Fibroblast of upper back skin (primary cell): ENCODE data around the gene SRD5A1.
"Not testable (repeated sequence)": the region's sequence is repeated elsewhere in the genome, so short reads cannot be mapped to it uniquely, and the experiment has no call there.

ENCODE experiments used
- DNase-seq: peaks from one replicate; pipeline ENCODE4 v3.0.0-alpha.2; 2013

SRD5A1 gene

DNA sequence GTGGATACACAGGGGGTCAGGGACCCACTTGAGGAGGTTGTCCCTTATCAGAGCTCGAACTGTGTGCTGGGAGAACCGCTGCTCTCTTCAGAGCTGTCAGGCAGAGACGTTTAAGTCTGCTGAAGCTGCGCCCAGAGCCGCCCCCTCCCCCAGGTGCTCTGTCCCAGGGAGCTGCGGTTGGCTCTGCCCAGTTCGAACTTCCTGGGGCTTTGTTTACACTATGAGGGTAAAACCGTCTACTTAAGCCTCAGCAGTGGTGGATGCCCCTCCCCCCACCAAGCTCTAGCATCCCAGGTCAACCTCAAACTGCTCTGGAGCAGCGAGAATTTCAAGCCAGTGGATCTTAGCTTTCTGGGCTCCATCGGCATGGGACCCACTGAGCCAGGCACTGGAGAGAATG, 15.9 kb downstream of the SRD5A1 start:
- DNase-seq, result no peak

DNA sequence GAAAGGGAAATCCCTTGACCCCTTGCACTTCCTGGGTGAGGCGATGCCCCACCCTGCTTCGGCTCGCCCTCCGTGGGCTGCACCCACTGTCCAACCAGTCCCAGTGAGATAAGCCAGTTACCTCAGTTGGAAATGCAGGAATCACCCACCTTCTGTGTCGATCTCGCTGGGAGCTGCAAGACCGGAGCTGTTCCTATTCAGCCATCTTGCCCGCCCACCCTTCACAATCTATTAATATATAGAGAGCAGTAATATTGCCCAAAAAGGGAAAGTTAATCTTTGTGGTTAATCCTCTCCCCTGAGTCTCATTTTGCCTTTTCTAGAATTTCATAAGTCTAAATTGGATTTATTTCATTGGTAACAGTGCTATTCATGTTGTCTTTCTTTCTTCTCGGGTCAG, 16.4 kb downstream of the SRD5A1 start:
- no peak for DNase-seq

DNA sequence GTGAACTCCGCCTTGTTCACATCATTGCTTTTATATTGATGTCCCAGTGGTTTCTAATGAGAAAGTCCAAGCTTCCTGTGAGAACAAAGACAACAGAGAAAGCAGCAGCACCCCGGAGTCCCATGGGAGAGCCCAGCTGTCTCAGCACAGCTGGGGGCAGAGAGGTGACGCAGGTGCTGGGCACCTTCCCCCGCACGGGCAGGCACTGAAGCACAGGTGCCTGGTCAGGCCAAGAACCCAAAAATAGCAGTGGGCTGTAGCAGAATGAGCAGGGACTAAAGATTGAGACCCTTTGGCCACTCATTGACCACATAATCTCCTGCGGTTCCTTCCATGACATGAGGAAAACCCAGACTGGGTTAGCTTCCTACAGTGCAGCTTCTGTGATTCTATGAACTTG, 18.8 kb downstream of the SRD5A1 start:
- no peak for DNase-seq

DNA sequence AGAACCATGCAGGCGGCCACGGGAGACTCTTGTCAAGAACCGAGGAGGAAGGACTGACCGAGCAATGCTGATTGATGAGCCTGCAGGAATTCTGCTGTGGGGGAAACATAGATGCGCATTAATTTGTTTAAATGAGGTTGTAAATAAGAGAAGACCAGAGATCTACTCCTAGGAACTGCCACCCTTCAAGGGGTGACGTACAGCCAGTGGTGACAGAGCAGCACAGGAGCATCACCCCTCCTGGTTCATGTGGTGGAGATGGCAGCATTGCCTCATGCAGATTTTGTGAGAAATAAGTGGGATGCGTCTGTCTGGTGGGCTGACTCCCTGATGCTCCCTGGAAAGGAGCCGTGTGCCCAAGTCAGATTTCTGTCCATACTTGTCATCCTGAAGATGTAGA, 22.2 kb downstream of the SRD5A1 start:
- DNase-seq, result no peak

DNA sequence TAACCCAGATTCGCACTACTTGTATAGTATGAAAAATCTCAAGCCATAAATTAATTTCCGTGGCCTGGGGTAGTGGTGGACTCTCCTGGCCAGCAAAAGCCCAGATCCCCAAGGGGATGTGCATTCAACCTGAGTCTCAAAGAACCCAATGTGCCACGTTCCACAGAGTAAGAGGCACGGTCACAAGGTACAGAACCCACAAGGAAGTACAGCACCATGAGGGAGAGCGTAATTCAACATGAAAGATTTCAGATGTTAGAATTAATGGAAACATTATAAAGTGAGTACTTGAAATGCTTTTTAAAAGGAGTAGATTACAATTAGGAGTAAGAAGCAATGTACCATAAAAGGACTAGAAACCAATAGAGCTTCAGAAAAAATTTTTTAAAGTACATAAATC, 23.4 kb downstream of the SRD5A1 start:
- DNase-seq, result no peak

DNA sequence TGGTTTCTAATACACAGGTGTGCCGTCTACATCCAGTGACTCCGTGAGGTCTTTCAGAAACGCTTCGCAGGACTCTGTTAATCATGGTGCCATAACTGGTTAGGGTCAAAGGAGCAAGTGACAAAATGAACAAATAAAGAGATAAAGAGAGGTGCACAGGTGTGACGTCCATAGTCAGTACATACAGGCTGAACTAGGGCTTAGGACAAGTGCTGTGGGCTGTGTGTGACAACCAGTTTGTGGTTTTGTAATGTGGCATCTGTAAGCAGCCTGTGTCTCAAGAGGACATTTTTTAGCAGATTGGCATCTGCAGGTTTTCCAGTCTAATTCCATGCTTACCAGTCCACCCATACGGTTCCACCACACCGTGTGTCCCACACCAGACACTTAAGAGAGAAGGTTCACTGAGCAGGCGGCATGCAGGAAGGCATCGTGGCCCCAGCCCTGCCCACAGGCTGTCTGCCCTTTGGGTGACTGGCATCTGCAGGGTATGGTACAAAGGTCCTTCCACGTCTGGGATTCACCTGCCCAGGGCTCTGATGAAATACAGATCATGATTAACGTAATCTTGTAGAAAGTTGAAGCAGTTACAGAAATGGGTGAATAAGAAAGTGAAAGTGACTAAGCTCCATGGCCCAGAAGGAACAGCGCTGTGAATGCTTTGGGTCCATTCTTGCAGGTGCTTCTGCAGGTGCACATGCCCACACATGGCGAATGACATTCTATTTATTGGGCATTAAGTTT, 26.9 kb downstream of the SRD5A1 start:
- DNase-seq, result no peak

DNA sequence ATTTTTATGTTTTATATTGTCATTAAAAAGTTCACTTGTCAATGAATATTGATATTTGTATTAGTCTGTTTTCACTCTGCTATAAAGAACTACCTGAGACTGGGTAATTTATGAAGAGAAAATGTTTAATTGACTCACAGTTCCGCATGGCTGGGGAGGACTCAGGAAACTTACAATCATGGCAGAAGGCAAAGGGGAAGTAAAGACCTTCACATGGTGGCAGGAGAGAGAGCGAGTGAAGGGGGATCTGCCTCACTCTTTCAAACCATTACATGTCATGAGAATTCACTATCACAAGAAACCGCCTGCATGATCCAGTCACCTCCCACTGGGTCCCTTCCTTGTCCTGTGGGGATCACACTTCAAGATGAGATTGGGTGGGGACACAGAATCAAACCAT, 27.4 kb downstream of the SRD5A1 start:
- DNase-seq, result no peak

DNA sequence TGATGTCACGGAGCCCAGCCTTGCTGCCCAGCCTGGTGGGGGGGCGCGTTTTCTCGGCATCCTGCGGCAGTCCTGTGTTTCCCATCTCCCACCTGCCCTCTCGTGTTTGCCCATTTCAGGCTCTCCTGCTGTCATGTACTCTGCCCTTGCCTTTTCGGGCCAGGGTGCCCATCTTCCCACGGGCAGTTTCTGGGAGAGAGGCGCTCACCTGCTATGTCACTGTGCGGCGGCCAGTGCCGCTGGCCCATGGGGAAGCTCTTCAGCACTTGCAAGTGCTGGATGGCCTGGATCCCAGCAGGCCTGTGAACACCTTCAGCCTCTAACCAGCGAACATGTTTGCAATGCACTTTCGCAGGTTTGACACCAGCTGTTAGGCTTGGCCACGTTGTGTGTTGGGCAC, 33.5 kb downstream of the SRD5A1 start:
- DNase-seq, result no peak

DNA sequence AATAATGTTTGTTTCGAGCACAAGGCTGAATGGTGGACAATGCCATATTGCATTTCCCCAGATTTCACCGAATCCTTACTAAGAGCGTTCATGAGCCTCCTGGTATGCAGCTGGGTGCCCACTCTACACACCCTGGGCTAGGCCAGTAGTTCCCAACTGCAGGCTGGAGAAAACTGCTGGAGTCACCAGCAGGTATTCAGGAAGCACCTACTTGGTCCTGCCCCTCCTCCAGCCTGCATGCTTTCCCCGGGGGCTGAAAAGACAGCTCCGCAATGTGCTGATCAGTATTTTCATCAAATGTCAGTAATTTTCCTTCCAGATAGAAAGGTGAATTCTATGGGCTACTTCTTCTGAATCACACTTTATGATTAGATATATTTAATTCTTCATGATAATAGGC, 34.4 kb downstream of the SRD5A1 start:
- no peak for DNase-seq

DNA sequence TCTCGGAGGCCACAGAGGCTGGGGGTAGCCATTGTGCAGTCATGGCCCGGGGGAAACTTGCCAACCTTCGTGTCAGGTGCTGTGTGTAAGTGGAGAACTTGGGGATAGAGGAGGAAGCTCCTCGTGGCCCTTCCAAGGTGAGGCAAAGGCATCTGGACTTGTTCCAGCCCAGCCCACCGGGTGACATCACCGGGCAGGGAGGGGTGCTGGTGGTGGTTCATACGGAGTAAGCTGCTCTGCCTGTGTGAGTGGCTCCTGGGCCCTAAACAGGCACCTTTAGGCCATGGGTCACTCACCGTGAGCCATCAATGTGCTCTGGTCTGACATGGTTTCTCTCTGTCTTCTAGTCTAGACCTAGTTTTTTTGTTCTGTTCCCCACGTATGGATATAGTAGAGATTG, 35.5 kb downstream of the SRD5A1 start:
- DNase-seq, result not testable (repeated sequence)

DNA sequence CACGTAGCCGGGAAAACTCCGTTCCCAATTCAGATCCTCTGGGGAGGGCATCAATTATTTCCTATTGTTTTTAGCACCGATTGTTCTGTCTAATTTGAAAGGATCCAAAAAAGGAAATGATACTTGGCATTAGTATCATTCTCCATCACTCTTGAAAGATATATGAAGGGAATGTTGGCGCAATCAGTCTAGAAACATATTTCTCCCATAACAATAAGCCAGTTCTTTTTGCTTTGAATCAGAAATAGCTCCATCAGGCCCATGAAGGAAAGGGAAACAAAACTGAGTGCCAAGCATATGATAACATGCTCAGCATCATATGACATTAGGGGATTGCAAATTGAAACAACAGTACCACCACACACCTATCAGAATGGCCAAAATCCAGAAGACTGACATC, 39.8 kb downstream of the SRD5A1 start:
- no peak for DNase-seq

DNA sequence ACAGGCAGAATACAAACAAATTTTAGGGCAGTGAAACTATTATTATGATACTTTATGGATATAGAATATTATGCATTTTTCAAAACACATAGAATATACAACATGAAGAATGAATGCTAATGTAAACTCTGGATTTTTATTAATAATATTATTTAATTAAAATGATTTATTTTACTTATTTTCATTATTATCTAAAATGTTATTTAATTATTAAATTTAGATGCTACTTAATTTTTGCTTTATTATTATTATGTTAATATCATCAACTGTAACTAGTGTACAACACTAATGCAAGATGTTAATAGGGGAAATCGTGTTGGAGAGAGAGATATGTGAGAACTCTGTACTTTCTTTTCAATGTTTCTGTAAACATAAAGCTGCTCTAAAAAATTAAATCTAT, 40.7 kb downstream of the SRD5A1 start:
- no peak for DNase-seq

DNA sequence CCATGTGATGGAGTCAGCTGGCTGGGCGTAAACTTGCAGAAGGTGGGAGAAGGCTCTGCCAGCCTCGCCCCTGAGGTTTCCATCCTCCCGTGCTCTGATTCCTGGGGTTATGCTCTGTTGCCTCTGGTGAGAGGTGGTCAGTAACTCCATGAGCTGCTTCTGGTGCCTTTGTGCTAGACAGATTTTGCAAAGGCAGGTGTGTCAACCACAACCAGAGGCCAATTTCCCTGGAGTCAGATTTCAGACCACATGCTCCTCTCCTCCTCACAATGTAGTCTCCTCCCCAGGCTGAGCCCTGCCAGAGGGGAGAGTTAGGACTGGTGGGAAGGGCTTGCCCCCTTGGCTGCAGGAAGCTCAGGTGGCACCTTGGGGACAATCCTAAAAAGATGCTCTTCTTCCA, 41.2 kb downstream of the SRD5A1 start:
- DNase-seq, result no peak

DNA sequence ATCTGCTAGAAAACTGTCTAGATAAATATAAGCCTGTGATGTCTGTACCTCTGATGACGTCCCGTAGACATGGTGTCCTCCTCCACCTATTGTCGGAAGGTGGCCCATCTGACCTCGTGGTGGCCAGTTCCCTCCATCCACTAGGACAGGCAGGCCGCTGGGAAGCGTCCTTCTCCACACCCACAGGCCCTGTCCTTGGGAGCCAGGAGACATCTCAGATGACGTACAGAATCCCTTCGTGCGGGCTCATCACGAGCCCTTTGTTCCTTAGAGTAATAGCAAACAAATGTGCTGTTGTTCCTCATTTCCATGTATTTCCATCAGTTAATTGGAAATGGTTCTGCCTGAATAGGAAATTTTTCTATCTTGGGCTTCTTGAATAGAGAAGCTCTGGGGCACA, 41.6 kb downstream of the SRD5A1 start:
- no peak for DNase-seq

DNA sequence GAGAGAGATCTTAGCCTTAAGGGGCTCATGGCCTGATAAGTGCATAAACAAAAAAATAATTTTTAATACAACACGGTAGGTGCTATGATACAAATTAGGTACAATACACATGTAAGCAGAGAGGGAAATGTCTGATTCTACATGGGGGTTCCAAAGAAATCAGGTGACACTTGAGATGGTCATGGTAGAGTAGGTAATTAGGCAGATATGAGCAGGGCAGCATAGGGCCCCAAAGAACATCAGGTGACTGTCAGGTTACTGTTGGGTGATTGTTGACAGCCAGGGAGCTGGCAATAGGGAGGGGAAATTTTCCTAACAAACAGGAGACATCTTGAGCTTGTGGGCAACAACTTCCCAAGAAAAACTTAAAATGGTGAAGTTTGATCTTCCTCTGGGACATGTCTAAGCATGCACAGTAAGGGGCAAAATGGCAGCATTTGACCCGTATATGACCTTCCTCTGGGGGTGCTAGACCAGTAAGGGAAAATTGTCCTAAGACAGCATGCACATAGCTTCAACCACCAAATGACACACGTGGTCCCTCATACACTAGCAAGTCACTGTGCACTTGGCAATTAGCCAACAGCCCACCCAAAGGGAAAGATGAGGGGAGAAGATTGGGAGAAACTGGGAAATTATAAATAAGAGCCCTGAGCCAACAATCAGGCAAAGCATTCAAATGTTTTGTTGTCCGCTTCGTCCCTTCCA, 42.7 kb downstream of the SRD5A1 start:
- no peak for DNase-seq

DNA sequence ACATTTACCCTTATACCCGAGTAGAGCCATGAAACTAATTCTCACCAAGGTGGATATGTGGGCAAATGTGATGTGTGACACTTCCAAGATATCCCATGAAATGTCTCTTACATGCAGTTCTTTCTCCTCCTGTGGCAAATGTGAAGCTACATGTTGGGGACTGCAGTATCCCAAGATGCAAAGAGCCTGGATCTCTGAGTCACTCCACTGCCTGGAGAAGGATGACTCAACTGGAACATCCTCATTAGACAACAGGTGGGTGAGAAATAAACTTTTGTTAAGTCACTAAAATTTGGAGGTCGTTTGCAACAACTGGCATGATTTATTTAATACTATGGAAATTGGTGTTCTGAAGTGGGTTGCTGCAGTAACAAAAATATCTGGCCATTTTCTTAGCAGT, 43.5 kb downstream of the SRD5A1 start:
- DNase-seq, result no peak

DNA sequence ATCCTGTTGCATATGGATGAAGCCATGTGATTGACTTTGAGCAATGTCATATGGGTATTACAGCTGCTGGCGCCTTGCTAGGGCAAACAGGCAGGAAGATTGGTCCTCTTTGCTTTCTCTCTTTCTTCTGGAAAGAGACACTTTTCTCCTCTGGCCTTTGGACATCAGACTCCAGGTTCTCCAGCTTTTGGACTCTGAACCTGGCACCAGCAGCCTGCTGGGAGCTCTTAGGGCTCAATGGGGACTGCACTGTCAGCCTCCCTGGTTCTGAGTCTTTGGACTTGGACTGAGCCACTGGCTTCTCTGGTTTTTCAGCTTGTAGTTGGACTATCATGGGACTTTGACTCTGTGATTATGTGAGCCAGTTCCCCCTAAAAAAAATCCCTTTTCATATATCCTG, 45.1 kb downstream of the SRD5A1 start:
- no peak for DNase-seq

DNA sequence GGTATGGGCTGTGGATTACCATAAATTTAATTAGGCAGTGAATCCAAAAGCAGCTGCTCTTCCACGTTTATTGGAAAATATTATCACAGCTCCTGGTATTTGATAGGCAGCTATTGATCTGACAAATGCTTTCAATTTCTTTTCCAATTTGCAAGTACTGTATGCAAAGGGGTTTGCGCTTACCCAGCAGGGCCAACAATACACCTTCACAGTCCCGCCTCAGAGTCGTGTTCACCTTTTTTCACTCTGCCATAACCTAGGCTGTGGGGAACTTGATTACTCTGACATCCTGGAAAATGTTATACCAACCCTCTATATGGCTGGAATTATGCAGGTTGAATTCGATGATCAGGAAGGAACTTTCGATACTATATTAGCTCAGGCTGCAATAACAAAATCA, 47.7 kb downstream of the SRD5A1 start:
- no peak for DNase-seq

DNA sequence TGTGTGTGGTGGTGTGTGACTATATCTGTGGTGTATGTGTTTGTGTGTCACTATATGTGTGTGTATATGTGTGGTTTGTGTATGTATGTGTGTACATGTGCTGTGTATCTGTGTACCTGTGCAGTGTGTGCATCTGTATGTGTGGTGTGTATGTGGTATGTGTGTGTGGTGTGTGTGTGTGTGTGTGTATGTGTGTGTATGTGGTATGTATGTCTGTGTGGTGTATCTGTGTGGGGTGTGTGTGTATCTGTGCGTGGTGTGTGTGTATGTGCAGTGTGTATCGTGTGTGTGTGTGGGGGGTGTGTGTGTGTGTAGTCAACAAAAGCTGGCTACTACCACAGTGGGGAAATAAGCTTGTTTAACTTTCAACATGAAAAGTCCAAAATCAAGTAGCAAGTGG, 48.4 kb downstream of the SRD5A1 start:
- no peak for DNase-seq

DNA sequence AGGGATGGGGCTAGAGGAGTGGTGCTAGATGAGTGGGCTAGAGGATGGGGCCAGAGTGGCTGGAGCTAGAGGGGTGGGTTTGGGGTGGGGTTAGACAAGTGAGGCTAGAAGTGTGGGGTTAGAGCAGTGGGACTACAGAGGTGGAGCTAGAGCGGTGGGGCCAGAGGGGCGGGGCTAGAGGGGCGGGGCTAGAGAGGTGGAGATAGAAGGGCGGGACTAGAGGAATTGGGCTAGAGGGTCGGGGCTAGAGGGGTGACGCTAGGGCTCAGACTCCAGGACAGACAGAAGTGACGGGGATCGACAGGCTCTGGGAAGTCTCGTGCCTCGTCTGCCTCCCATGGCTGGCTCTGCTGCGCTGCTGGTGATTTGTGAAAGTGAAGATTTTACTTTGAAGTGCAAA, 49.0 kb downstream of the SRD5A1 start:
- DNase-seq, result no peak

DNA sequence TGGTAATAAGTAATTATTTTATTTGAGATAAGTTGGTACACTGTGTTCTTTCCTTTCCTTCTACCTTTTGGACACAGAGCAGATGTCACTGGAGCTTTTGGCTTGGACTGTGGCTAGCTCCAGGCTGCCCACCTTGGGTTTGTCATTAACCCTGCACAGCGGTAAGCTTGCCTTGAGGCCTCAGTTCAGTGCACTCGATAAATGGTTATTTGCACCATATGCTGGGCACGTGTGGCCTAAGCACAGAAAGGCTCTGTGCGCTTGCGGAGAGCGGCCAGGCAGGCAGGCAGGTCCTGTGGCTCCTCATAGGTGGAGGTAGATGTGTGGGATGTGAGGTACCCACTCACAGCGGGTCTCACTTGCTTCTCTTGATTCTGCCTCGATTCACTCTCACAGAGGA, 50.0 kb downstream of the SRD5A1 start:
- no peak for DNase-seq

DNA sequence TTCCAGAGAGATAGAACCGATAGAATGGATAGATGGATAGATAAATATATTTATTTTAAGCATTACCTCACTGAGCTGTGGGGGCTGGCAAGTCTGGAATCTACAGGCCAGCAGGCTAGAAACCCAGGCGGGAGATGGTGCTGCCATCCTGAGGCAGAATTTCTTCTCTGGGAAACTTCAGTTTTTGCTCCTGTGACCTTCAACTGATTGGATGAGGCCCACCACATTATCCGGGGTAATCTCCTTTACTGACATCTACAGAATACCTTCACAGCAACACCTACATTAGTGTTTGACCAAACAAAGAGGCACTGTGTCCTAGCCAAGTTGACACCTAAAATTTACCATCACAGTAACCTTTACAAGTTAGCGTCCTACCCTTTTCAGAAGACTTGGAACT, 50.8 kb downstream of the SRD5A1 start:
- no peak for DNase-seq

DNA sequence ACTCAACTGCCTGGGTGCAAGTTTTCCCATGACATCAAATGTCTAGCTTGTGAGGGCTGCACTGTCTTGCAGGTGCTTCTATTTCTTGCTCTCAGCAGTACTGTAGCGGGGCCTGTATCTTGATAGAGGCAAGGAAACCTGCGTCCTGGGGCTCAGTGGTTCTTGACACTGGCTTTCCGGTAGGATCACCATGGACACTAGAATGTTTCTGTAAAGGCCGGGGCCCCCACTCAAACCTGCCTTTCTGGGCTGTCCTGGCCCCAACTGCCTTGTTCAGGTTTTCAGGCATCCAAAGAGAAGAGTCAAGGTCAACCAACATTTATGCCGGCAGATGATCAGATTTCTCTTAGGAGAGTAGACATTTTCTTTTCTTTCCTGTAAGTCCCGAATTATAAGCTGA, 53.3 kb downstream of the SRD5A1 start:
- no peak for DNase-seq

DNA sequence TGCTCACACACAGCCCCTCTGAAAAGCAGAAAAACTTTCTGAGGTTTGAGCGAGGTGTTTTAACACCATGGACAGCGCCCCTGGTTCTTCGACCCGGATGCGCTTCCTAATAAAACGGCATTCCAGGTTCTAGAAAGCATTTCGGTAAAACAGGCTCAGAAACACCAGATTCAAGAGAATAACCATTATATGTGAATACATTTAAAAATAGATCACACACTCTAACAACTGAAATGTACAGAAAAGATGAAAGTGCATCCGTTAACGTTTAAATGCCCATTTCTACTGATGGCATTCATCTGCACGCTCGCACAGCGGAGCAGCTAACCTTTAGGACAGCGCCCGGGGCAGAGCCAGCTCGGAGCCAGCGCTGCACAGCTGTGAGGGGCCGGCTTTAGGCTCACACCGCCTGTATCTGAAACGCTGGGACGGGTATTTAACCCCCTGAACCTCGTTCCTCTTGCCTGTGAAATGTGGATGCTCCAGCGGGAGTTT, 53.7 kb downstream of the SRD5A1 start:
- peak; percentile 48 for DNase-seq

DNA sequence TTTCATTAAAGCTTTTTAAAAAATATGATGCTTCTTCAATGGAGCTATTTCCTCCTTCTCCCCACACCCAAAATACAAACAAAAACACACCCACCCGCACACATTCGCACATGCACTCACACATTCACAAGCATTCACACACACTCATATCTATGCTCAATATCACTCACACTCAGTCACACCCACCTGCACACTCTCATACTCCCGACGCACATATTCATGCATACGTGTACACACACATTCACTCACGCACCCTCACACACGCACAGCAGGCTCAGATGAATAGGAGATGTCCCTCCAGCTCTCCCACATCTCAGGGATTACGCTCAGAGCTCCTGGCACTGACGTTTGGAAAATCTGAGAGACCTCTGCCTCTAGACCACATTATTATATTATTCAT, 54.3 kb downstream of the SRD5A1 start:
- DNase-seq, result no peak
